ENCODE results near the gene EFCAB8. TPM values are rescaled to one million over a fixed set of nuclear protein-coding genes. Genes with fewer than 3 reads are reported as not detected.

EFCAB8 gene
- total RNA-seq, 1 experiment from 2014 or later, result 0.09 TPM

- H3K23me2 ChIP-seq (ENCODE audit: insufficient read length, low read depth, low read length, poor library complexity, severe bottlenecking), result no peaks in the 10 kb centered on the region
- H3K27me3 Mint-ChIP-seq (ENCODE audit: low read depth), result peaks cover 75% of the 10 kb centered on the region
- peaks cover 7 to 8% of the 10 kb centered on the region in 2 experiments for H3K4me1 Mint-ChIP-seq
- H3K23ac ChIP-seq (ENCODE audit: insufficient read length, low read depth, low read length), result no peak overlapping the region
- peaks cover 1 to 12% (median 7%) of the 10 kb centered on the region in 3 experiments; a peak in 4 of 7 replicates for H3K36me3 Mint-ChIP-seq (ENCODE audit: insufficient read depth in 1 of 3, low read depth in 3 of 3)
- no peak overlapping the region for H3K27ac ChIP-seq (ENCODE audit: insufficient read length, low read depth, low read length)
- H2BK20ac ChIP-seq (ENCODE audit: low read depth, low read length, poor library complexity, severe bottlenecking), result no peak overlapping the region
- no peaks in the 10 kb centered on the region for H3K79me2 ChIP-seq (ENCODE audit: insufficient read depth, low read length)
- no peak overlapping the region for H4K5ac ChIP-seq (ENCODE audit: insufficient read length, low read depth, low read length)
- no peak overlapping the region for H2BK12ac ChIP-seq (ENCODE audit: insufficient read length, low read depth, low read length)
- H4K8ac ChIP-seq (replicated peaks; ENCODE audit: insufficient read length, low read depth, low read length), result no peak overlapping the region
- no peak overlapping the region for H2AFZ ChIP-seq (ENCODE audit: low read length)
- H3T11ph ChIP-seq (ENCODE audit: low read length), result no peak overlapping the region
- H3K9me3 ChIP-seq (ENCODE audit: control insufficient read depth, low read depth, low read length), result no peaks in the 10 kb centered on the region
- no peak overlapping the region for H3K27ac Mint-ChIP-seq
- no peaks in the 10 kb centered on the region for H3K79me1 ChIP-seq (ENCODE audit: insufficient read depth, low read depth, low read length, poor library complexity, severe bottlenecking)
- H3K9me3 Mint-ChIP-seq, result peaks cover 17 to 24% of the 10 kb centered on the region in 2 experiments
- H3K4me2 ChIP-seq (ENCODE audit: insufficient read depth, insufficient read length, low read length), result no peak overlapping the region
- no peak for TF ChIP-seq CTCF (conservative IDR thresholded peaks at IDR 0.05)
- no peak overlapping the region for H2AK5ac ChIP-seq (ENCODE audit: insufficient read length, low read length)
- H4K91ac ChIP-seq (ENCODE audit: insufficient read length, low read depth, low read length), result no peak overlapping the region
- H4K20me1 ChIP-seq (ENCODE audit: control insufficient read depth, insufficient read depth, insufficient read length), result no peaks in the 10 kb centered on the region
- H3K4me1 ChIP-seq (ENCODE audit: insufficient read depth, low read length), result no peaks in the 10 kb centered on the region
- H3K18ac ChIP-seq (ENCODE audit: insufficient read length, low read depth, low read length), result no peak overlapping the region
- H2BK5ac ChIP-seq (ENCODE audit: insufficient read length, low read length), result no peak overlapping the region
- no peak overlapping the region for H3K9ac ChIP-seq (ENCODE audit: extremely low read depth, insufficient read length, low read length)
- H3K4ac ChIP-seq (ENCODE audit: low read depth, low read length), result no peak overlapping the region
- H3K4me3 Mint-ChIP-seq, result no peak overlapping the region
- no peaks in the 10 kb centered on the region for H3K27me3 ChIP-seq (ENCODE audit: insufficient read depth, low read length)
- DNase-seq, result no peak
- H3K56ac ChIP-seq (ENCODE audit: insufficient read length, low read depth, low read length), result no peak overlapping the region
- no peak overlapping the region for H2BK120ac ChIP-seq (ENCODE audit: low read depth, low read length, poor library complexity, severe bottlenecking)
- no peak overlapping the region for H2BK15ac ChIP-seq (ENCODE audit: low read depth, low read length)
- no peak overlapping the region for H3K14ac ChIP-seq (ENCODE audit: insufficient read depth, low read length)
Observed at GRCh38 chr20:32960222-32960518, 101.4 kb downstream of the EFCAB8 start.

Measured in H9 (cell line).